HG03565 (cell line): ENCODE measurements around the gene SFTPB.
"Not testable (repeated sequence)": the region's sequence is repeated elsewhere in the genome, so short reads cannot be mapped to it uniquely, and the experiment has no call there.

Experiments
- ATAC-seq: cut with Tn5 transposase; IDR thresholded peaks from one replicate; pipeline ENCODE4 v1.9.1; 2021; ENCODE audit warnings: mild to moderate bottlenecking, moderate library complexity; ENCODE audit not compliant: unreplicated experiment

SFTPB gene

DNA sequence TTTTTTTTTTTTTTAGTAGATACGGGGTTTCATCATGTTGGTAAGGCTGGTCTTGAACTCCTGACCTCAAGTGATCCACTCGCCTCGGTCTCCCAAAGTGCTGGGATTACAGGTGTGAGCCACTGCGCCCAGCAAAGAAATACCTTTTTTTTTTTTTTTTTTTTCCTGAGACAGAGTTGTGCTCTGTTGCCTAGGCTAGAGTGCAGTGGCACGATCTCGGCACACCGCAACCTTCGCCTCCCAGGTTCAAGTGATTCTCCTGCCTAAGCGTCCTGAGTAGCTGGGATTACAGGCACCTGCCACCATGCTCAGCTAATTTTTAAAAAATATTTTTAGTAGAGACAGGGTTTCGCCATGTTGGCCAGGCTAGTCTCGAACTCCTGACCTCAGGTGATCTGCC is 7.7 kb downstream of the SFTPB start:
- ATAC-seq, result not testable (repeated sequence)

DNA sequence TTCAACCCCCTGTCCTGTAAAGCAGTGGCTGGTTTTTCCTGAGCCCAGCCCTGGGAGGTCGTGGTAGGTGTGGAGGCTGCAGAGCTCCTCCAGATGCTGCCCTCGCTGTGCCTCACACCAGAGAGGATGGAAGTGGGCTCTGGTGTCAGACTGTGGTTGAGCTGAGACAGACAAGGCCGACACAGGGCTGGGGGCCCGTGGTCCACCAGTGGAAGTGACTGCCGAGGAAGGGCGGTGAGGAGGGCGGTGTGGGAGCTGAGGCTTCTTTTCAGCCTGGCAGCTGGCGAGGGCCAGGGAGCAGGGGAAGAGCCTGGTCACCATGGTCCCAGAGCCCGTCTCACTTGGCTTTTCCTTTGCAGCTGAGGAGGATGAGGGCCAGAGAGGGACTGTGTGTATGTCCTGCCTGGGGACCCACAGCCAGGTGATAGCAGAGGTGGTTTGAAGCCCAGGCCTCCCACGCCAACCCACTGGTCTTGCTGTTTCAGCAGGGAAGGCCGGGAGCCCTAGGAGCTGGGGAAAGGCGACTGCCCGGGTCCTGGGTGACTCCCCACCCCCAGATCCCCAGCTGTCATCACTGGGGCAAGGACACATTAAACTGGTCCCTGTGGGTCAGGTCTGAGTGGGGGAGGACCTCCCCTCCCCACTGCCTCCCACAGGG is 8.5 kb downstream of the SFTPB start:
- ATAC-seq, result no peak

DNA sequence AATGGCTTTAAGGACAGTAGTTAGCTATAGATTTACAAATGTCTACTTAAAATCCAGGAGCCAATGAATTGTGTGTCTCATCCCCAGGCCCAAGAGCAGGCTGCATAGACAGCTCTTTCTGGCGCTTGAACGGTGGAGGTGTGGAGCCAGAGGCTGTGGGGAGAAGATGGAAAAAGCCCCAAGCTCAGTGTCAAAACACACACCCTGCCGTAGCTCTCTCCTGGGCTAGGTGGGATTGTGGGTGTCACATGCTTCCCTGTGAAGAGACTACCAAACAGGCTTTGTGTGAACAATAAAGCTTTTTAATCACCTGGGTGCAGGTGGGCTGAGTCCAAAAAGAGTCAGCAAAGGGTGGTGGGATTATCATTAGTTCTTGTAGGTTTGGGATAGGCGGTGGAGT is 10.6 kb downstream of the SFTPB start:
- not testable (repeated sequence) for ATAC-seq

DNA sequence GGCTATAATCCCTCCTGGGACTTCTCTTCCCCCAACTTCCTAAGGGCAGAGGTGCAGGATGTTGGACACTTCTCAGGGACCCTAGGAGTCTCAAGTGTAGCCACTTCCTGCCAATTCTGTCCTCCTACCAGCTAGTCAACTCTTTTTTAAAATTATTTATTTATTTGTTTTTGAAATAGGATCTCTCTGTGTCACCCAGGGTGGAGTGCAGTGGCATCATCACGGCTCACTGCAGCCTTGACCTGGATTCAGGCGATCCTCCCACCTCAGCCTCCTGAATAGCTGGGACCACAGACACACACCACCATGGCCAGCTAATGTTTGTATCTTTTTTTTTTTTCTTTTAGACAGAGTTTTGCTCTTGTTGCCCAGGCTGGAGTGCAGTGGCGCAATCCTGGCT is 11.5 kb downstream of the SFTPB start:
- ATAC-seq, result no peak

DNA sequence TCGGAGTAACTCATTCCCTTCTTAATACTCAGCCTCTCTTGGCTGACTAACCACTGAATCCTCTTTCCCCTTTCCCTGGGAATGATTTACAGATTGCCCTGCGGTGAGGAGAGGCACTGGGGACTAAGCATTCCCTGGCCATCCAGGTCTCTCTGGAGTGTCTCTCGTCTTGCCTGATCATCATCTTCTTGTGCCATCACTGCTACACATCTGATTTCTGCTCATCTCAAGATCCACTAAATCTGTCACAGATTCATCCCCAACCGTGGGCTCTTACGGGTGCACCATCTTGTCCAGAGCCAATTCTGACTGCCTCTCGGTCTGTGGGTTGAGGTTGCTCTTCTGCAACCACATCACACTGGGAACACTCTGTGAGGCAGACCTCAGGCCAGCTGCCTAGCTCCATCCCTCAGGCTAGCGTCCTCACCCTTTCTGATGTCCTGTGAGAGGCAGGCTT is 12.0 kb downstream of the SFTPB start:
- no peak for ATAC-seq

DNA sequence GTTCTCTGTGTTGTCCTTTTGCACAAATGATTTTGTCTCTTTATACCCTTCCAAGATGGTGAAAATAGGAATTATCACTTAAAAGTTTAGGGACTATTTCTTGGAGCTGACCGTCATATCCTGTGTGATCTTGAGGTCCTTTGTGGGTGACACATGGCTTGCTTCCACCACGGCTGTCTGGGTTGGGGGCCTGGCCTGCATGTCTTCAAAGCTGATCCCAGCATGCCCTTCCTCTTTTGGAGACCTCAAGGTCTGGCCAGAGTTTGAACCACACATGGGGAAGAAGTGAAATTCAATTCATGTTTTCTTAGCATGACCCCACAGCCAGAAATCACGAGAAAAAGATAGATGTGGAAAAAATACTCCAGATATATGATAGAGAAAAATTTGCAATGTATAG is 14.0 kb downstream of the SFTPB start:
- ATAC-seq, result no peak

DNA sequence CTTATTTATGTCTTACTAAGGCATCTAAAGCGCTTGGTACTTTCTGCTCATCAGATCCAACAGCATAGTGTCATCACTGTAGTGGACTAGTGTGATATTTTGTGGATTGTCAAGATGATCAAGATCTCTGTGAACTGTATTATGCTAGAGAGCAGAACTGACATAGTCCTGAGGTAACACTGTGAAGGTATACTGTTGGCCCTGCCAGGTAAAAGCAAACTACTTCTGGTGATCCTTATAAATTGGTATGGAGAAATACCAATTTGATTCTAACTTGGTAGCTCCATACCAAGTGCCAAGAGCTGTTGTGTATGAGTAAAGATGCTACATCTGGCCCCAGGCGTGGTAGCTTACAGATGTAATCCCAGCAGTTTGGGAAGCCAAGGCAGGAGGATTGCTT is 15.9 kb downstream of the SFTPB start:
- ATAC-seq, result no peak

DNA sequence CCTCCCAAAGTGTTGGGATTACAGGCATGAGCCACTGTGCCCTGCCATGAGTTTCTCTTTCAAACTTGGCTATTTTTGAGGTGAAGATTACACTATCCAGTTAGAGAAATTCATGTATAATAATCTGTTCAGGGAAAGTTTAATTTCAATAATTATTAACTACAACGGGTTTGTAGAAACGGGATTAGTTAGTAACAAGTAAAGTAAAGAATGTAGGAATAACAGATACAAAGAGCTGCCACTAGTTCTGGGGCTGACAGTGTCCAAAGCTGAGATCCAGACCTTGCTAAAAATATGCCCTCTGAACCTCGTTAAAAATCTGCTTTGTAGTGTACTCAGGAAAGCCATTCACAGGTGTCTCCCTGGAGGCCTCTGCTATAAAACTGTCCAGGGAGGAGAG is 16.9 kb downstream of the SFTPB start:
- ATAC-seq, result no peak

DNA sequence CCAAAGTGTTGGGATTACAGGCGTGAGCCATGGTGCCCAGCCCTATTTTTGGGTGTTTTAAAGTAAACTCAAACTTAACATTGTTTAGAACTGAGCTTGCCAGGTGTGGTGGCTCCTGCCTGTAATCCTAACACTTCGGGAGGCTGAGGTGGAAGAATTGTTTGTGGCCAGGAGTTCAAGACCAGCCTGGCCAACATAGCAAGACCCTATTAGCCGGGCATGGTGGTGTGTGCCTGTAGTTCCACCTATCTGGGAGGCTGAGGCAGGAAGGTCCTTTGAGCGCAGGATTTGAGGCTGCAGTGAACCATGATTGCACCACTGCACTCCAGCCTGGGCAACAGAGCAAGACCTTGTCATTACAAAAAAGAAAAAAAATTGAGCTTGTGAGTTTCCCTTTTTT is 17.5 kb downstream of the SFTPB start:
- ATAC-seq, result no peak

DNA sequence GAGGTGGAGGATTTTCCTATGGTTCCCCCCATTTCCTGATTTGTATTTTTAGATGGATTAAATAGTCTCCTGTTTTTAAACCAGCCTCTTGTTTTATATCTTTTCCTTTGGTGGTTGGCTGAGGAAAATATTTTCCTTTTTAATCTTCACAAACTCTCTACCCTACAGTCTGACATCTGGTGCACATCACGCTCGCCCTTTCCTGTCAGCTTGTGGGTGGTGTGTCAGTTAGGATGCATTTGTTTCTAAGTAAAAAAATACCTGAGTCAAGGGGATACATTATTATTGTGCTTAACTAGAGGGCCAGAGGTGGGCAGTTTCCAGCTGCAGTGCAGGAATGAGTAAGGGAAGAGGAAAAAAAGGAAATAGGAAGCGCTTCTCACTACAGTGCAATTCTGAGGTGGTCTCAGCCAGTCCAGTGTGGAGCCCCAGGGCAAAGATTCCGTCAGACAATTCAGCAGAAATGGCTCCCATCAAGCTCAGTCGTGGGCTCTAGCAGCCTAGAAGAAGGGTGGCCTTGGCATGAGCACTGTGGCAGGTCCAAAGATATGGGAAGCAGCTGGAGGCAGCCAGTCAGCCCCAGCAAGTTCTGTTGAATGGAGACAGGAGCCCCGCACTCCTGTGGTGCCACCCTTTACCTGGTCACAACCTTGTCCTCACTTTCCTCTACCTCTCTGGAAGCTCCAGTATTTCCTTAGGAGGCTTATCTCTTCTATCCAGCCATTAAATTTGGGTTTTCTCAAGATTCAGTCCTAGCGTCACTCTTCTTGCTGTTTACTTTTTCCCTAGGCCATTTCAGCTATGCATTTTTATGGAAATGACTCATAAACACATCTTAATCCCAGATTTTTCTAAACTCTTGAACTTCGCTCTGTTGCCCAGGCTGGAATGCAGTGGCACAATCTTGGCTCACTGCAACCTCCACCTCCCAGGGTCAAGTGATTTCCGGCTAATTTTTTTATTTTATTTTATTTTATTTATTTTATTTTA is 18.5 kb downstream of the SFTPB start:
- ATAC-seq, result no peak

DNA sequence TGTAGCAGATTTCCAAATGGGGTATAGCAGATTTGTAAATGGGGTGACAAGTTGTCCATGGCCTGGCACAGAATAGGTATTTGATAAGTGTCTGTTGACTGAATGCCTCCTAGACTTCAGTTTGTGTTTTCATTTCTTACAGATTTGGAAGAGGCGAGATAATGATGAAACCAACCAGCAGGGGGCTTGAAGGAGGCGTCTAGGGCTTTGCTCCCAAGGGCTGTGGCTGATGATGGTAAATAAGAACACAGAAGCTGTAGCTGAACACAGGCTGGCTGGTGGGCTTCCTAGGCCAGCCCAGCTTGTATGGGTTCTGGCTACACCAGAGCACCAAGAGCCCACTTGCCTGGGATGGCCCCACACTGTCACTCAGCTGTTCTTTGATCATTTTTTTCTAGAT is 19.4 kb downstream of the SFTPB start:
- ATAC-seq, result no peak

DNA sequence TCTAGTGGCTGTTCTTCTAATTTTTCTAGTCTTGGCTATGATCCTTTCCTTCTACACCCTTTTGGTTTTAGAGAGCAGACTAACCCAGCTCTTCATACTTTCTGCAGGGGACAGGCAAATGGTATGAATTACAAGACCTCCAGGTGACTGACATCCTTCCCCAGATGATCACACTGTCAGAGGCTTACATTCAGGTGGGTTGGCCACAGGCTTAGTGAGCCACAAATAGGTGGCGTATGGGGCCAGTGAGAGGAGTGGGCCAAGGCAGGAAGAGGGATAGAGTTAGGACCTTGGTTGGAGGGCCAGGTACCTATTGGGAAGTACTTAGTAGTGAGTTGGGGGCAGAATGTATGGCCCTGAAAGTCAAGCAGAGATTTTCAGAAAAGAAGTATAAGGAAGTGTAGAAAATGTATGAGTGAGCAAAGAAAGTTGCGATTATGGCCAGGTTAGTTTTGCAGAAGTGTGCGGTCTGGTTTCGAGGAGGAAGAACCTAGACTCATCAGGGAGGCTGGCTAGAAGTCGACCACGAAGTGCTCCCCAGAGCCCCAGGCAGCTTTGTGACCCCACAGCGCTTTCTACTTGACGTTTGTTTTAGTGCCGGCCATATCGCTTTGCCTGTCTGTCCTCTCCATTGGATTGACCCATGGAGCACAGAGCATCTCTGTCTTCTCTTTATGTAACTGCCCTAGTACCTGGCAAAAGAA is 20.0 kb downstream of the SFTPB start:
- no peak for ATAC-seq

DNA sequence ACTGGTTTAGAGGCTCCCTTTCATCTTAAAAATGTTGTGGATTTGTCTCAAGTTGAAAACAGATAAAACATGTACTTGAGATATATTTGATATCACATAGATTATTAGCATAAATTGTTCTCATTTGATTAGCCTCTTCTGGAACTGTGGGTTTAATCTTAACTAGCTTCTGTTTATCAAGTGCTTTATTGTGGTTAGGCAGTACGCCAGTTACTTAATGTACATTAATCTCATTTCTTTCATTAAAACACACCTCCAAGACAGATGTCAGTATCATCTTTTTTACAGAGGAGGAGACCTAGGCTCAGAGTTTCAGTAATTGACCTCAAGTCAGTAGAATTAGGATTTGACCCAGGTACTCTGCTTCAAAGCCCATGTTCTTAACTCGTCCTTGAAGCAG is 21.8 kb downstream of the SFTPB start:
- no peak for ATAC-seq

DNA sequence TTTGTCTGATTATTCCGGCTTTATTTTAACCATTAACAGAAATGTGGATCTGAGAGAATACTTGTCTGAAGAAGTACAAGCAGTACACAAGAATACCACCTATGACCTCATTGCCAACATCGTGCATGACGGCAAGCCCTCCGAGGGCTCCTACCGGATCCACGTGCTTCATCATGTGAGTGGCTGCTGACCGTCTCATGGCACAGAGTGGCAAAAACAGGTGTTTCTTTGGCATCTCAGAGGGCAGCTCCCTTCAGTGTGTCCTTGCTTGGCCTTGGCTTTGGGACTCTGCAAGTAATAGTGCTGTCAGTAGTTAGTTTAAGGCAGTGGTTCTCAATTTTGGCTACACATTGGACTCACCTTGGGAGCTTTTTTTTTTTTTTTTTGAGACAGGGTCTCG is 23.1 kb downstream of the SFTPB start:
- no peak for ATAC-seq

DNA sequence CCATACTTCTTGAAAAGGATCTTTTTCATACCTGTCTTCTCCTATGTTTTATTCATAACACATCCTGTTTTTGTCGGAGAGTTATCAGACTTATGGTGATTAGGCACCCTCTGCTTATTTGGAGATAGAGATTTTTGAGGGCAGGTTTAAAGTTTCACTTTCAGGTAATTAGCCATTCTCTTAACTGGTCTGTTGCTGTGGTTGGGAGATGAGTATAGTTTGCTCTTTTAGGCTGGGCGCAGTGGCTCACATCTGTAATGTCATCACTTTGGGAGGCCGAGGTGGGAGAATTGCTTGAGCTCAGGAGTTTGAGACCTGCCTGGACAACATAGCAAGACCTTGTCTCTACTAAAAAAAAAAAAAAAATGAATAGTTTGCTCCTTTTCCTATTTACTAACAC is 25.3 kb downstream of the SFTPB start:
- no peak for ATAC-seq

DNA sequence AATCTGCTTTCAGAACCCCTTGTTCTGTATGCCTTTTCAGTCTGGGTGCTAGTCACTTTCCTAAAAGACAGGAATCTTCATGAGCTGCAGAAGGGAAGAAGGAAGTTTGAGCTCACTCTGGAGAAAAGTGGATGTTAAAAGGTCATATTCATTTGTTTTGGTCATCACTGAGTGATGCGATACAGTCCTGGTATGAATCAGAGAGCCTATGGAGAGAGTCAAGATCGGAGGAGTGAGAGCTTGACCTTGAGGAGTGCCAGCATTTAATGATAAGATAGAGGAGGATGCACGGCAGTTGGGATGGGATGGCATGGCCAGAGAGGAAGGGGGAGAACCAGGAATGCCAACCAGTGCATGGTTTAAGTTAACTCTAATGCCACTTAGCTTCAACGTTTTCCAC is 32.4 kb downstream of the SFTPB start:
- ATAC-seq, result no peak

DNA sequence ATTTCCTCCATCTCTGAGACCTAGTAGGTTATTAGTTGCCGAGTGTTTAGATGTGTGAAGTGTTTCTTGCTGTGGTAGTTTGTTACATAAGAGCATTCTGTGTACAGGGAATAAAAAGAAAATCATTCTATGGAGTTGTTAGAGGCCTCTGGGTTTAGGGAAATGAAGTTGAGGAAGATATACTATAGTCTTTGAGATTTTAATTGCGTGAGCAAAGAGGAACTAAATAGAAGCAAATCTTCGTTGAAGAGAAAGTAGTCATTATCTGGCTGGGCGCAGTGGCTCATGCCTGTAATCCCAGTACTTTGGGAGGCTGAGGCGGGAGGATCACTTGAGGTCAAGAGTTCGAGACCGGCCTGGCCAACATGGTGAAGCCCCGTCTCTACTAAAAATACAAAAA is 33.0 kb downstream of the SFTPB start:
- no peak for ATAC-seq

DNA sequence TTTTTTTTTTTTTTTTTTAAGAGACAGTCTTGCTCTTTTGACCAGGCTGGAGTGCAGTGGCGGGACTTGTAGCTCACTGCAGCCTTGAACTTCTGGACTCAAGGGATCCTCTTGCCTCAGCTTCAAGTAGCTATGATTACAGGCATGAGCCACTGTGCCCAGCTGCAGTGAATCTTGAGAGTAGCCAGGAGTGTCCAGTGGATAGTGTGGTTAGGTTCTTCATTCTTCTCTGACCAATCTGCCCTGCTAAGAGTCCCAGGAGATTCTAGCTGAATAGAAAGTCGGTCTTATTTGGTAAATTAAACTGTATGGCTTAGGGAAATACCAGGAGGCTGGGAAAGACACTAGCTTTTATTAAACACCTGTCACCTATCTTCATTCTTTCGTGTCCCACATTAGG is 36.7 kb downstream of the SFTPB start:
- no peak for ATAC-seq

DNA sequence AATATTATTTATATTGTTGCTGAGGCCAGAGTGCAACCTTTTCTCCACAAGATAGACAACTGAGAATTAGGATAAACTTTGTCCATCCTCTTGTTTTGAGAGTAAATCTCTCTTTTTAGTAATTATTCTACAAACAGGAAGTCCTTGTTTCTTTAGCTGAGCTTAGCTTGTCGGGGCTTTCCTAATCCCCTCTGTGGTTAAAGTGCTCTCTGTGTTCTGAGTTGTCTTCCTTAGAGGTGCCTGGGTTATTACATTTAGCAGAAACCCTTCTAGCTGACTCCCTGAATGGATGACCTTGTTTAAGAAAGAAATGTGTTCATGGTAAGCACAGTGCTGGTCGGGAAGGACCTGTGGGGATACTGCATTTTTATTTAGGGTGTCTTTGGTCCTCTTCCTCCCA is 39.3 kb downstream of the SFTPB start:
- no peak for ATAC-seq

DNA sequence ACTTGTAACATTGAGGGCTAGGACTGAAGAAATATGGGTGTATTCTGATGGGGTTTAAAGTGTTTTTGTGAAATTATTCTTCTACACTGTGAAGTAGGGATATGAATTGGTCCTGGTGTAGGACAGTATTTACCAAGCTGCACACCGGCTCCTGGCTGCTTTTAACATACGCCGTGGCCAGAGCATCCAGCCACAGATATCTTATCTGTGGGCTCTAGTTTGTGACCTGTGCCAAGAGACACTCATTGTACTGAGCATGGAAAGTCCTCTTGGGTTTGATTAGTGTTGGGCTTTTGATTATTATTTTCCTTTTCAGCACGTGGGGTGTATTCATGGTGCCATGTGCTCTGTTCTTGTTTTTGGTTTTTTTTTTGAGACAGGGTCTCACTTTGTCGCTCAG is 44.0 kb downstream of the SFTPB start:
- ATAC-seq, result no peak

DNA sequence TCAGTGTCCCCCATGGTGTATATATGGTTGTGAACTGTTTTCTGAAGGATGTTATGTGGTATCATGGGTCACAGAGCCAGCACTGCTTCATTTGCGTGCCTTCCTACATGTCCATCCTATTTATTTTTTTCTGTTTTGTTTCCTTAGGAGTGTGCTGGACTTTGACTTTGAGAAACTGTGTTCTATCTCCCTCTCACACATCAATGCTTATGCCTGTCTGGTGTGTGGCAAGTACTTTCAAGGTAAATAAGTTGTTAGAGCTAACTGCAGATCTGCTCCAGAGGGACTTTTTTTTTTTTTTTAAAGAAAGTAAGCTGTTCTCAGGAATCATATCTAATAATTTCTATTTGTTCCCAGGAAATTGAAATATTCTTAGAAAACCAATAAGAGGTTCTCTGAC is 46.7 kb downstream of the SFTPB start:
- ATAC-seq, result no peak

DNA sequence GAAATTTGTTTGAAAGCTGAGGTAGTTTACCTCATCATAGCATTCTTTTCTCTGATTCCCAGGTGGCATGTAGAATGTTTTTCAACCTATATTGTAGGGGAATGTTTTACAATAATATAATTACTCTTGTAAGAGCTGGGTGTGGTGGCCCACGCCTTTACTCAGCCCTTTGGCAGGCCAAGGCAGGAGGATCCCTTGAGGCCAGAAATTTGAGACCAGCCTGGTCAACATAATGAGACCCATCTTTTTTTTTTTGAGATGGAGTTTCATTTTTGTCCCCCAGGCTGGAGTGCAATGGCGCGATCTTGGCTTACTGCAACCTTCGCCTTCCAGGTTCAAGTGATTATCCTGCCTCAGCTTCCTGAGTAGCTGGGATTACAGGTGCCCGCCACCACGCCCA is 48.4 kb downstream of the SFTPB start:
- no peak for ATAC-seq
